NCI-H510A (cell line): ENCODE measurements around the gene ZNF385A.
A peak's percentile ranks its signal among the peaks of the same experiment; 100 is the strongest.

Source experiments
- DNase-seq: peaks from one replicate; lab custom pipeline; 2025; lab: John Stamatoyannopoulos, UW

Gene ZNF385A

GRCh38 chr12:54373649-54374561 lies 10.6 kb downstream of the ZNF385A start:
- no peak for DNase-seq

- DNase-seq = no peak
These were observed 12.3 kb downstream of the ZNF385A start for GRCh38 chr12:54372113-54372806.

GRCh38 chr12:54371328-54372112 lies 13.0 kb downstream of the ZNF385A start:
- DNase-seq = peak; percentile 45

- no peak for DNase-seq
These were observed 14.3 kb downstream of the ZNF385A start for GRCh38 chr12:54370171-54370730.

GRCh38 chr12:54369597-54370131 lies 14.9 kb downstream of the ZNF385A start:
- no peak for DNase-seq

GRCh38 chr12:54368709-54369596 lies 15.6 kb downstream of the ZNF385A start:
- DNase-seq = peak; percentile 49

GRCh38 chr12:54368025-54368708 lies 16.4 kb downstream of the ZNF385A start:
- DNase-seq = no peak

- DNase-seq = no peak
These were observed 20.1 kb downstream of the ZNF385A start, which contains the start of gene GPR84 for GRCh38 chr12:54364413-54364812. Gene GPR84 (minus strand): TSS chr12:54364486. CDS start chr12:54363851, 635 bp downstream.

GRCh38 chr12:54363618-54364017 lies 20.9 kb downstream of the ZNF385A start:
- no peak for DNase-seq

- no peak for DNase-seq
These were observed 21.5 kb downstream of the ZNF385A start for GRCh38 chr12:54363047-54363446.

- DNase-seq = peak; percentile 50
These were observed 23.6 kb downstream of the ZNF385A start for GRCh38 chr12:54360717-54361456.

- no peak for DNase-seq
These were observed 24.7 kb downstream of the ZNF385A start for GRCh38 chr12:54359762-54360351.

GRCh38 chr12:54358945-54359761 lies 25.4 kb downstream of the ZNF385A start:
- DNase-seq = peak; percentile 99

GRCh38 chr12:54358191-54358944 lies 26.2 kb downstream of the ZNF385A start:
- no peak for DNase-seq

- DNase-seq = no peak
These were observed 26.9 kb downstream of the ZNF385A start for GRCh38 chr12:54357506-54358190.

- no peak for DNase-seq
These were observed 27.6 kb downstream of the ZNF385A start for GRCh38 chr12:54356951-54357356.

- DNase-seq = no peak
These were observed 28.3 kb downstream of the ZNF385A start for GRCh38 chr12:54356228-54356627.
